IPS DF 6.9 (cell line): ENCODE data around the gene SERP2.

ENCODE experiments used
- DNase-seq: peaks from one replicate; pipeline ENCODE4 v3.0.0-alpha.2; 2013; ENCODE audit warnings: low read depth, low spot score
- H3K27ac ChIP-seq: one replicate; pipeline ENCODE4 v1.5.1; 2013; ENCODE audit warnings: low read length, control low read depth
- H3K27me3 ChIP-seq: 2 replicates; pipeline ENCODE4 v1.6.1; 2013; ENCODE audit warnings: mild to moderate bottlenecking, low read length; ENCODE audit not compliant: control insufficient read depth, insufficient read depth
- H3K36me3 ChIP-seq: 2 replicates; pipeline ENCODE4 v1.6.1; 2013; ENCODE audit warnings: low read length; ENCODE audit not compliant: control insufficient read depth, insufficient read depth
- H3K4me1 ChIP-seq: 2 replicates; pipeline ENCODE4 v1.6.1; 2013; ENCODE audit warnings: low read length; ENCODE audit not compliant: control insufficient read depth, insufficient read depth
- H3K4me3 ChIP-seq: 2 replicates; pipeline ENCODE4 v1.5.1; 2013; ENCODE audit warnings: mild to moderate bottlenecking, low read length
- H3K9me3 ChIP-seq: 2 replicates; pipeline ENCODE4 v1.6.1; 2013; ENCODE audit warnings: low read length, inconsistent platforms; ENCODE audit not compliant: control insufficient read depth, insufficient read depth
- WGBS: extraction: QIAGEN DNeasy Blood & Tissue Kit; methylation state at CpG from one replicate; pipeline ENCODE4 v1.1.7; 2013; ENCODE audit warnings: mixed read lengths, missing lambda C conversion rate; ENCODE audit not compliant: insufficient read length, insufficient coverage; 5-methylcytosine and 5-hydroxymethylcytosine counted together

Gene SERP2

DNA sequence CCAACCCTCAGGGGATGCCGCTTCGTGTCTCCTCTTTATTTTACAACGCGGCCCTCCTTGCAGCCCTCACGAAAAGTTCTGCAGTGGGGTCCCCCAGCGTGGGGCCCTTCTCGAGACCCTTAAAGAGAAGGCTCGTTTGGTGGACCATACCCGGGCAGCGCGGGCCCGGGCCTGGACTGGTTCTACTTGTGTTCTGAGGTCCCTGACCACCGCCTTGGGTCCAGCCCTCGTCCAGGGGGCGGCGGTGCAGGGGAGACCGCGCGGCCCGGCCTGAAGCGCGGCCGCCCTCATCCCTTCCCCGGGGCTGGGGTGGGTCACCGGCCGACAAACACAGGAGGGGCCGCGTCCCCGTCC lies 400 bp upstream of the SERP2 start:
- Histone ChIP-seq H3K36me3 (no peaks in the 10 kb centered on the region), H3K27ac (no peak overlapping the region), H3K9me3 (no peaks in the 10 kb centered on the region), H3K4me1 (0 out of 2 replicates have a peak, but pooled peaks cover 2% of the 10 kb centered on the region), H3K4me3 (peak overlapping the region; percentile 70), H3K27me3 (no peaks in the 10 kb centered on the region)
- WGBS = no CpG with 5 or more reads among the region's 29 CpGs
- DNase-seq = no peak

DNA sequence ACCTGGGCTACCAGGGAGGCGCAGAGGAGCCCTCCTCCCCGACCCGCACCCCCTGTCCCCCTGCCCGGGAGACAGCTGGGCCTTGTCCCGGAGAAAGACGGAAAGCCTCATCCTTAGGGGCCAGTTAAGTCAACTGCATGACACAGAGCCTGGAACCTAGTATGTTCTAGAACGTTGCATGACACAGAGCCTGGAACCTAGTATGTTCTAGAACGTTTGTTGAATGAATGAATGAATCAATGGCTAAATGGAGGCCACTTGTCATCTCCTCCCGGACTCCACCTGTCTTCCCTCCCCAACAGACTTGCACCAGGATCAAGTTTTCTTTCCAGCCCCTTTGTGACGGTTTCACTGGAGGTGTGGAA lies 706 bp downstream of the SERP2 start:
- no peaks in the 10 kb centered on the region for H3K27me3 ChIP-seq
- H3K4me1 ChIP-seq = peaks cover 3% of the 10 kb centered on the region; the same call in 1 of the 2 replicates
- no CpG with 5 or more reads among the region's 10 CpGs for WGBS
- H3K9me3 ChIP-seq = no peaks in the 10 kb centered on the region
- DNase-seq = no peak
- H3K27ac ChIP-seq = no peak overlapping the region
- no peaks in the 10 kb centered on the region for H3K36me3 ChIP-seq
- no peak overlapping the region; the same call in 1 of the 2 replicates for H3K4me3 ChIP-seq

DNA sequence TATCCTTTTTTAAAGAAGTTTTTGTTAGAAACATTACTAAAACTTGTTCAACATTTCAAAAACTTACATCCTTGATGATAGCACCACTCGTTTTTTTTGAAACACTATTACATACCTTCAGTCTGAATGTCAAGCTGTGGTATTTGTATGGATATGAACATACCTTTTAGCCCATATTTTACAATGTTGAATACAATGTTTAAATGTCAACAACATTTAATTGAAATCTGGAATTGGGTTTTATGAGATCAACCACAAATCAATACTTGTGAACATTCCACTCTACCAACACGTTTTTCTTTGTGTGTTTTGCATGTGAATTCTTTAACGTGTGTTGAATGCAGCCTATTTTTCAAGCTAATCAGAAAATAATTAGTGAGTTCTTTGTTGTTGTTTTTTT lies 4.7 kb downstream of the SERP2 start:
- Histone ChIP-seq H3K4me3 (no peak overlapping the region), H3K36me3 (no peaks in the 10 kb centered on the region), H3K4me1 (peaks cover 3% of the 10 kb centered on the region; the same call in 1 of the 2 replicates), H3K27ac (no peak overlapping the region), H3K27me3 (no peaks in the 10 kb centered on the region), H3K9me3 (no peaks in the 10 kb centered on the region)
- no peak for DNase-seq
- no CpG with 5 or more reads among the region's 3 CpGs for WGBS

DNA sequence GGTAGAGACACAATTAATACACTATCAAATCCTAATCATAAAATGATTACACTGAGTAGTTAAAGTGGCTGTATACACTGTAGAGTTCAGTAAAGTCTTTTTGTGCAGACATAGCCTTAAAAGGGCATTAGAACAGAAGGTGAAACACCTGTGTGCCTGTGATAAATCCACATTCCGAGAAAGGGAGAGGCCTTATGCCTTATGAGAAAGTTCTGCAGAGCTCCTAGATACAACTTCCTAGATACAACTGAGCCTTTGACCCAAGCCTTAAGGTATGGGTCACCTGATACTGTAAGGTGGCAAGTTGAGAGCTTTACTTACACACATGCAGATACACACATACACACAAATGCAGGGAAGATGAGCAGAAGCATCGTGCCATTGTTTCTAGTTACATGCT lies 6.3 kb downstream of the SERP2 start:
- Histone ChIP-seq H3K36me3 (no peaks in the 10 kb centered on the region), H3K4me3 (no peak overlapping the region), H3K27ac (no peak overlapping the region), H3K4me1 (peaks cover 1% of the 10 kb centered on the region; the same call in 1 of the 2 replicates), H3K9me3 (no peaks in the 10 kb centered on the region), H3K27me3 (no peaks in the 10 kb centered on the region)
- DNase-seq = no peak
- WGBS = no CpG with 5 or more reads among the region's 2 CpGs

DNA sequence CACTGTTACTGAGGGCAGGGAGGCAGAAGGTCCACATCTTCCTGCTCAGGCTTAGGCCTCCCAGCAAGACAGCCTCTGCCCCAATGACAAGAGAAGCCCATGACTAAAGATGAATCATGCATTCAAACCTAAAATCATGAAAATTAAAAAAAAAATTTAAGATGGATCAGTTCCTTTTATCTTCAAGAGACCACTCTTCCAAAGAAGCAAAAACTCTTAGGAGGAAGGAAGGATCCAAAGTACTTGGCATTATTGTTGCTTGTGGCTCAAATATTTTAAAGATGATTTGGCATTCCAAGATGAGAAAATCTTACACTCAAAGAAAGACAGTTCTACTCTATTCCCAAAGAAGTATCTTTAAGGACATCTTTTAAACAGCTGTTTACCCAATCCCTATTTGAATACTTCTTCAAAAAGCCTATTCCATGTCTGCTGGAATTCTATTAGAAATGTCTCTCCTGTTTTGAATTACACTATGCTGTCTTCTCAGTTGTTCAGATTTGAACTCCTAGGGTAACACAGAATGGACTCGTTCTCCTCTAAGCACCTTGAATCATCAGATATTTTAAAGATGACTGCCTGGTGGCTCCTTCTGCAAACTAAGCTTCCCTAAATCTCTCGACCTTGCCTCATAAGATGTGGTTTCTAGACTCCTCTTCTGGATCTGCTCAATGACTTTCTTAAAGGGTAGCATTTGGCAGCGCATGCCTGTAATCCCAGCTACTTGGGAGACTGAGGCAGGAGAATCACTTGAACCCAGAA lies 7.0 kb downstream of the SERP2 start:
- H3K36me3 ChIP-seq = no peaks in the 10 kb centered on the region
- no peaks in the 10 kb centered on the region for H3K27me3 ChIP-seq
- no peaks in the 10 kb centered on the region for H3K9me3 ChIP-seq
- DNase-seq = no peak
- no CpG with 5 or more reads among the region's 3 CpGs for WGBS
- no peak overlapping the region for H3K27ac ChIP-seq
- peaks cover 1% of the 10 kb centered on the region; the same call in 1 of the 2 replicates for H3K4me1 ChIP-seq
- no peak overlapping the region for H3K4me3 ChIP-seq

DNA sequence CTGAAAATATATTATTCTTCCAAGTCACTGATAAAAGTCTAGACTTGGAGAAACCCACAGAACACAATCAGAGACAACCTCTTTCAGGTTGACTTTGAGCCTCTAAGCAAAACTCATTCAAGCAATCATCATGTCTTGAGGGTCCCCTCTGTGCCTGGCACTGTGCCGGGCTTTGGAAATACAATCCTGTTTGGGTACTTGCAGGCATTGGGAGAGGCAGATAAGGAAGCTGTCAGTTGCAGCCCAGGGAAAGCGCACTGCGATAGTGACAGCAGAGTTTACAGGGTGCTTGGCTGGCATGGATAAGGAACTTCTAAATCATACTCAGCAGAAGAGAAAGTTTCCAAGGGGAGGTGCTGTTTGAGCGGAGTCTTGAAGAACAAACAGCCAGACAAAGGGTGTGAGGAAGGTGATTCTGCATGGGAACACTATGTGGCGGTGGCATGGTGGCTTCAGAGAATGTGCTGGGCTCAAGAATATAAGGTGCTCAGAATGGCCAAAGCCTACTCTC lies 9.1 kb downstream of the SERP2 start:
- Histone ChIP-seq H3K4me3 (no peak overlapping the region), H3K4me1 (peaks cover 1% of the 10 kb centered on the region; the same call in 1 of the 2 replicates), H3K36me3 (no peaks in the 10 kb centered on the region), H3K27ac (no peak overlapping the region), H3K27me3 (no peaks in the 10 kb centered on the region), H3K9me3 (no peaks in the 10 kb centered on the region)
- no CpG with 5 or more reads among the region's 5 CpGs for WGBS
- DNase-seq = no peak

DNA sequence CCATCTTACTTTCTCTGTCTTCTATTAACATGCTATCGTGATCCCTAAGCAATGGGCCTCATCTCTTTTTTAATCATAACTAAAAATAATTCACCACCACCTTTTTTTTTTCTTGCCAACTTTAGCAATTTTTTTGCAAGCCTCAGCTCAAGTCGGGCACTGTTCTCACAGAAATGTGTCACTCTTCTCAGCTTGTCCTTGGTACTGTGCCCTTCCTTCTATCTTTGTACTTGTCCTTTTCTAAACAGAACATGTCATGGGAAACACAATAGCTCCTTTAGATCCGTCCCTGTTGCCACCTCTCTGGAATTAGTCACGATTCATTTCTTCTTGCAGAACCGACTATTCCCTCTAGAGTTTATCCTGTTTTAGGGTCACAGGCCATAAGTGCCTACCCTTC lies 10.3 kb downstream of the SERP2 start:
- no peaks in the 10 kb centered on the region for H3K27me3 ChIP-seq
- no peaks in the 10 kb centered on the region for H3K9me3 ChIP-seq
- WGBS = no CpG with 5 or more reads among the region's 5 CpGs

DNA sequence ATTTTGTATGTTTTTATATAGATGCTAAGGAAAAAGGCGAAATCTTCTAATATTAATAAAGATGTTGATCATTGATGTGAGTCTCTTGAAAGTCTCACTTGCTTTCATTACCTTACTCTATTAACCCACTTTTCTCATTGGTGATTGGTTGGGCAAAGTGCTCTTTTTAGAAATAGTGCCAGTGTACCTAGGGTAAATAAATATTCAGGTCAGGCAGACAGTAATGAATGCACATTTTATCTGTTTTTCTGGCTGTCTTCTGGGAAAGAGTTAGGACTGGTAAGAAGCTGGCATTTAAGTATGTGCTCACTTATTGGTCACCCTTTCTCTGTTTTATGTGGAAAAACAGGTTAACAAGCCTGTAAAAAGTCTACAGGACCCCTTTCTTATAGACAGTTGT lies 11.2 kb downstream of the SERP2 start:
- no peaks in the 10 kb centered on the region for H3K9me3 ChIP-seq
- no peaks in the 10 kb centered on the region for H3K27me3 ChIP-seq
- no peak for DNase-seq
- WGBS = no CpG with 5 or more reads among the region's 1 CpG
- no peak overlapping the region for H3K4me3 ChIP-seq
- H3K27ac ChIP-seq = no peak overlapping the region
- H3K4me1 ChIP-seq = no peaks in the 10 kb centered on the region; the same call in 1 of the 2 replicates
- H3K36me3 ChIP-seq = no peaks in the 10 kb centered on the region

More for the DNA sequence above, 10.3 kb downstream of the SERP2 start:
- no peak for DNase-seq
- no peak overlapping the region for H3K27ac ChIP-seq
- H3K4me1 ChIP-seq = no peaks in the 10 kb centered on the region; the same call in 1 of the 2 replicates
- no peaks in the 10 kb centered on the region for H3K36me3 ChIP-seq
- no peak overlapping the region for H3K4me3 ChIP-seq

DNA sequence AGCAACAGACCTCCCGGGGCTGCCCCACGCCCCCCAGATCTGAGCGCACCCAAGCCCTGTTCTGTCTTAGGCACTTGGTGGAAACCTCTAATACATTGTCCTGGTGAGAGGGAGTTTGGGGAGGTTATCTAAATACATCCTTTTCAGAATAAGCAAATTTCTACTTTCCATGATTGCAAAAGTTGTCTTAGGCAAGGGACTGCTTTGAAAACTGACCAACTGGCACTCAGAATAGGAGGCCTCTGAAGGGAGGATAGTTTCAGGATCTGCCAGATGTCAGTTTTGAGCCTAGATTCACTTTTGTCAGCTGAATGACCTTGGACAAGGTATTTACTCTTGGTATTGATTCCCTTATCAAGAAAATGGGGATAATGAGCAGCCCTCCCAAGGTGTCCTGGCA lies 11.8 kb downstream of the SERP2 start:
- no CpG with 5 or more reads among the region's 3 CpGs for WGBS
- Histone ChIP-seq H3K4me1 (no peaks in the 10 kb centered on the region; the same call in 1 of the 2 replicates), H3K27ac (no peak overlapping the region), H3K4me3 (no peak overlapping the region), H3K36me3 (no peaks in the 10 kb centered on the region), H3K27me3 (no peaks in the 10 kb centered on the region), H3K9me3 (no peaks in the 10 kb centered on the region)
- DNase-seq = no peak

DNA sequence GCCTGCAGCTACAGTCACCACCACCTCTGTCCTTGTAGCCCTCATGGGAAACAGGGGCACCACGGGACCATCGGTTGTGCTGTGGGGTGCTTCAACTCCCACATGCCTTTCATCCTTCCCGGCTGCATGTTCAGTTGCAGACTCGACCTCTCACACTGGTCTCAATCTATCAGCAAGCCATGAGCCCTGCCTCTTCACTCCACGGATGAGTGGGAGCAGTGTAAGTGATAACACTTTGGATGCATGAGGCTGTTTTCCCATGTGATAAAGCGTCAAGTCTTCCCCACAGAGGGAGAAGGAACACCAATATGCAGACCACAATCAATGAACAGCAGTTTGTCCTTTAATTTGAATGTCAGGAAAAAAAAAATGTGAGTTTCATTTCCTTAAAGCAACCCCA lies 12.2 kb downstream of the SERP2 start:
- Histone ChIP-seq H3K4me3 (no peak overlapping the region), H3K27ac (no peak overlapping the region), H3K36me3 (no peaks in the 10 kb centered on the region), H3K27me3 (no peaks in the 10 kb centered on the region), H3K9me3 (no peaks in the 10 kb centered on the region), H3K4me1 (no peaks in the 10 kb centered on the region; the same call in 1 of the 2 replicates)
- no CpG with 5 or more reads among the region's 6 CpGs for WGBS
- no peak for DNase-seq
